ENCODE measurements around the gene ZNF629. TPM values are rescaled to one million over a fixed set of nuclear protein-coding genes. Genes with fewer than 3 reads are reported as not detected.

ZNF629 gene
- polyA plus RNA-seq, 4 donors: 25.7 to 29.5 (median 27.2) TPM

- no peak for DNase-seq (ENCODE audit: low read depth in 4 of 4, low spot score in 2 of 4)
Observed at GRCh38 chr16:30750201-30750600, 36.8 kb downstream of the ZNF629 start.

GRCh38 chr16:30748634-30749445, 38.2 kb downstream of the ZNF629 start:
- no peak for DNase-seq (ENCODE audit: low read depth in 4 of 4, low spot score in 2 of 4)

GRCh38 chr16:30747799-30748633, 39.0 kb downstream of the ZNF629 start, which contains the start of gene PHKG2:
Gene PHKG2, plus strand, starts transcription at chr16:30748425. Its CDS starts 396 bp downstream, at chr16:30748821.
- peak; percentile 83 to 99 (median 95) for DNase-seq (ENCODE audit: low read depth in 4 of 4, low spot score in 2 of 4)

GRCh38 chr16:30747331-30747730, 39.7 kb downstream of the ZNF629 start:
- DNase-seq (ENCODE audit: low read depth in 4 of 4, low spot score in 2 of 4): no peak

GRCh38 chr16:30746638-30747175, 40.3 kb downstream of the ZNF629 start:
- DNase-seq (ENCODE audit: low read depth in 4 of 4, low spot score in 2 of 4): no peak

GRCh38 chr16:30745082-30745481, 41.9 kb downstream of the ZNF629 start:
- DNase-seq (ENCODE audit: low read depth in 4 of 4, low spot score in 2 of 4): no peak

GRCh38 chr16:30744183-30744582, 42.8 kb downstream of the ZNF629 start:
- no peak for DNase-seq (ENCODE audit: low read depth in 4 of 4, low spot score in 2 of 4)

- DNase-seq (ENCODE audit: low read depth in 4 of 4, low spot score in 2 of 4): no peak
Observed at GRCh38 chr16:30743716-30744115, 43.3 kb downstream of the ZNF629 start.

GRCh38 chr16:30741461-30741914, 45.5 kb downstream of the ZNF629 start:
- DNase-seq (ENCODE audit: low read depth in 4 of 4, low spot score in 2 of 4): no peak

GRCh38 chr16:30740364-30741251, 46.4 kb downstream of the ZNF629 start:
- no peak for DNase-seq (ENCODE audit: low read depth in 4 of 4, low spot score in 2 of 4)

- no peak for DNase-seq (ENCODE audit: low read depth in 4 of 4, low spot score in 2 of 4)
Observed at GRCh38 chr16:30738984-30739951, 47.7 kb downstream of the ZNF629 start.

- DNase-seq (ENCODE audit: low read depth in 4 of 4, low spot score in 2 of 4): no peak
Observed at GRCh38 chr16:30737794-30738648, 49.0 kb downstream of the ZNF629 start.

- DNase-seq (ENCODE audit: low read depth in 4 of 4, low spot score in 2 of 4): no peak
Observed at GRCh38 chr16:30736995-30737793, 49.8 kb downstream of the ZNF629 start.

GRCh38 chr16:30731411-30731810, 55.6 kb downstream of the ZNF629 start:
- DNase-seq (ENCODE audit: low read depth in 4 of 4, low spot score in 2 of 4): no peak

- no peak for DNase-seq (ENCODE audit: low read depth in 4 of 4, low spot score in 2 of 4)
Observed at GRCh38 chr16:30728899-30729672, 57.9 kb downstream of the ZNF629 start.
